Activated T-helper 1 cell treated with Interleukin-2 at 50 U/mL for 16 hours (primary cell): Measurements from ENCODE around the gene INHBB.

Experiments used
- DNase-seq: peaks from one replicate; pipeline ENCODE4 v3.0.0-alpha.2; 2020; ENCODE audit warnings: low read depth

The INHBB gene

DNA sequence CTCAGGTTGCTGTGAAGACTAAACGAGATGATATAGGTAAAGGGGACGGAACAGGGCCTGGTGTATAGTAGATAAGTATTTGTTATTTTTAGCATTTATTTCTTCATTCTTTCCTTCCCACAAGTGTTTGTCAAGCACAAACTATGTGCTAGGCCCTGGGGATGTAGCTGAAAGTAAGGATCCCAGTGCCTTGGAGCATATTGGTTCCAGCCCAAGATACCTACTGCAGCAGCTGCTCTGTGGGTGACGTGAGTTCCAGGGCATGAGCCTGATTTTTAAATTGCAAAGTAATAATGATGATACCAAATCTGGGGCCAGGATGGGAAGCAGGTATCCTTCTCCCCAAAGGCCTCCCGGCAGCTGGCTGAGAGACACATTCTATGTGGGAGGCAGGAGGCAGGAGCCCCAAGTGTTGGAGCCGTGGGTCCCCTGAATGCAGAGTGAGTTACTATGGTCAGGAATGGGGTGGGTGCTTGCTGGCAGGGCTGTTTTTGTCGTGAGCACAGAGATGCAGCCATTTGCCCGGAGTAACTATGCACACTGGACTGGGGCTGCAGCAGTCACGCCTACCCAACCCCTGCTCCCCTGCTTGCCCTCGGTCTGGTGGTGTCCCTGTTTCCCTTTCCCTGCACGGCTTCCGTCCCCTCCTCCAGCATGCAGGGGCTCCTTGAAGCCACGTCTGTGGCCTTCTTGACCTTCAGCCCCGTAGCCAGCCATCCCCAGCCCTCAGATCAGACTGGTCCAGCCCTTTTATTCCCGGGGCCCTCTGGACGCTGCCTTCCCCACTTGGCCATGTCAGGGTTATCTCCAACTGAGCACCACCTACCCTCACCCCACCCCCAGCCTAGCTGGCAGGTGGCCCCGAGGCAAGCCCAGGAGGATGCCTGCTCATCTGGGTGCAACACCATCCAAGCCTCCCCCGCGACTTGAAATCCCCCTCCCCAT lies 52.4 kb downstream of the INHBB start:
- no peak for DNase-seq

DNA sequence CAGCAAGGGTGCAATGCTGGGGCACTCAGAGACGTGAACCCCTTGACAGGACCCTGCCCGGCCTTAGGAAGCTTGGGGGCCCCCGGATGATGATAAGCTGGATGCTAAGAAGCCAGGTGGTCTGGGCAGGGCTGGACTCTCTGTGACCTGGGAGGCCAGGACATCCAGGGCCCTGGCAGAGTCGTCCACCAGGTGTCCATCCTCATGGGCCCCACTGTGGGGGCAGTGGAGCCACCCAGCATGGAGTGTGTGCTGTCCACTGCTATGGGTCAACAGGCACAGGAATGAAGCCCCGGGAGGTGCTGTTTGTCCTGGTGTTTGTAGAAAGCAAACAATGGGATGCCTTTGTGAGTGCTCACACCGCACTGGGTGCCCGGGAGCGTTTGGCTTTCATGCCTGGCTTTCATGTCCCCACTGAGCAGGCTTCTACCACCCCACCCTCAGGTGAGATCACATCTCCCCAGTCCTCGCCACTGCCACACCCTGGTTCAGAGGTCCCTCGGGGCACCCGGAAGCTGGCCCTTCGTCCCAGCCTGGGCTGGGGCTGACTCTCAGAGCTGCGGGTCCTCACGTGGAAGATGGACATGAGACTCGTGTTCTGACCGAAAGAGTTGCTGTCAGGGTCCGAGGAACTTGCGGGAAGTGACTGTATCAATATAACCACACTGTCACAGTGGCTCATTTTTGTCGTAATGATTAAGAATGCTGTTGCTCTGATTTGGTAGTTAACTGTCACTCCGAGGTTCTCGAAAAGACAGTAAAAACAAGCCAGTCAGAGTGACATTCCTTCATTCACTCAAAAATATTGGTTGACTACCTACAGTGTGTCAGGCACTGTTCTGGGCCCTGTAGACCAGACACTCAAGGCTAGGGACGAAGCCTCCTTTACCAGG lies 53.3 kb downstream of the INHBB start:
- DNase-seq = no peak

DNA sequence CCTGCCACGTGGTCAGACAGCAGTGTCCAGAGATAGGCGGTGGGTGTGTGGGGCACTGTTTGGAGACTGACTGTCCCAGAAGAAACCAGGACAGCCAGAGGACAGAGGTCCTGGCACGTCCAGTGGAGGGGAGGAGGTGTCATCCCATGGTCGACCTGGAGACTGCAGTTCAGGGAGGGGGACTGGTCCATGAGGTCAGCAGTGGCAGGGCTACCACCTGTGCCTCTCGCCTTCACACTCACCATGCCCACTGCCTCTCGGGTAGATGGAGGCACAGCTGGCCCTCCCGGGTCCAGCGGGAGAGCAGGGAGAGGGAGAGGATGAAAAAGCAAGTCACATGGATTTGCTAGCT lies 53.9 kb downstream of the INHBB start:
- DNase-seq = no peak

DNA sequence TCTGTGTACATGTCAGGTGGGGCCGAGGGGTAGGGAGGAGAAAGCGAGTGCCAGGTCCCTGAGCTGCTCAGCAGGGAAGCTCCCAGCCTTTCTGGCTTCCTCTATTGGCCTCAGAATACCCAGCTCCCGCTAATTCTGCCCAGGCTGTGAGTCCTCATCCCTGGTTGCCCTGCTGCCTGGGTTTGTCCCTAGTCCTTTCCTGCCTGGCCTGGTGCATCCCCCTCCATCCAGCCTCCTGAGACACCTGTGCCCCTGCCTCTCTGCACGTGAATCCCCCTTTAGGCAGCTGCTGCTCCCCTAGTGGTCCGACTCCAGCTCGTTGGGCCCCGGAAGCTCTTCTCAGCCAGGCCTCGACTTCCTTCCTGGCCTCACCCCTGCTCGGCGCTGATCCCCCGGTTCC lies 54.6 kb downstream of the INHBB start:
- no peak for DNase-seq
